Osteoblast (primary cell): Measurements from ENCODE around the gene DEFB113. TPM values are rescaled to one million over a fixed set of nuclear protein-coding genes. Genes with fewer than 3 reads are reported as not detected.

Experiments
- DNase-seq: peaks from one replicate; pipeline ENCODE4 v3.0.0; 2011; ENCODE audit warnings: low spot score, mixed read lengths; ENCODE audit not compliant: insufficient read length; ENCODE audit errors: missing footprints
- H2AFZ ChIP-seq: 2 replicates; pipeline ENCODE4 v1.6.0; 2011; ENCODE audit warnings: mild to moderate bottlenecking, low read length
- H3K27ac ChIP-seq: 2 replicates; pipeline ENCODE4 v1.5.1; 2011; ENCODE audit warnings: mild to moderate bottlenecking, low read depth, low read length, moderate library complexity
- H3K27me3 ChIP-seq: 2 replicates; pipeline ENCODE4 v1.6.0; 2012; ENCODE audit warnings: mild to moderate bottlenecking, control low read depth, inconsistent platforms, low read length, moderate library complexity; ENCODE audit not compliant: insufficient read depth
- H3K36me3 ChIP-seq: 2 replicates; pipeline ENCODE4 v1.5.1; 2011; ENCODE audit warnings: mild to moderate bottlenecking, low read length, control low read depth, moderate library complexity; ENCODE audit not compliant: insufficient read depth
- H3K4me1 ChIP-seq: 2 replicates; pipeline ENCODE4 v1.5.1; 2011; ENCODE audit warnings: mild to moderate bottlenecking, low read length, control low read depth, moderate library complexity; ENCODE audit not compliant: insufficient read depth
- H3K4me2 ChIP-seq: 2 replicates; pipeline ENCODE4 v1.6.0; 2011; ENCODE audit warnings: mild to moderate bottlenecking, low read length; ENCODE audit not compliant: insufficient read depth
- H3K4me3 ChIP-seq: fragments of 200-600 bp; sonication (generic); 3 replicates; pipeline ENCODE4 v1.5.1; 2012; ENCODE audit warnings: mild to moderate bottlenecking, low read length, inconsistent platforms; ENCODE audit not compliant: insufficient read depth
- H3K79me2 ChIP-seq: 2 replicates; pipeline ENCODE4 v1.6.0; 2012; ENCODE audit warnings: mild to moderate bottlenecking, low read length, control low read depth, inconsistent platforms; ENCODE audit not compliant: insufficient read depth
- H3K9me3 ChIP-seq: 2 replicates; pipeline ENCODE4 v1.5.1; 2011; ENCODE audit warnings: low read depth, low read length, control low read depth
- H4K20me1 ChIP-seq: 2 replicates; pipeline ENCODE4 v1.6.0; 2012; ENCODE audit warnings: mild to moderate bottlenecking, low read length, control low read depth; ENCODE audit not compliant: insufficient read depth
- total RNA-seq: library from RNA; depleted of rRNA; stranded (reverse); fragments of >200 nt; gene quantifications from 2 replicates; pipeline ENCODE4 v1.2.3, GENCODE V29; 2012
- TF ChIP-seq, protein P1 (sequence below): IDR thresholded peaks from 2 replicates; pipeline ENCODE4 v1.5.1; 2011; ENCODE audit warnings: mild to moderate bottlenecking, low read depth, low read length, moderate library complexity; ENCODE audit errors: extremely low read depth

DEFB113 gene
- total RNA-seq, 1 donor: not detected

DNA sequence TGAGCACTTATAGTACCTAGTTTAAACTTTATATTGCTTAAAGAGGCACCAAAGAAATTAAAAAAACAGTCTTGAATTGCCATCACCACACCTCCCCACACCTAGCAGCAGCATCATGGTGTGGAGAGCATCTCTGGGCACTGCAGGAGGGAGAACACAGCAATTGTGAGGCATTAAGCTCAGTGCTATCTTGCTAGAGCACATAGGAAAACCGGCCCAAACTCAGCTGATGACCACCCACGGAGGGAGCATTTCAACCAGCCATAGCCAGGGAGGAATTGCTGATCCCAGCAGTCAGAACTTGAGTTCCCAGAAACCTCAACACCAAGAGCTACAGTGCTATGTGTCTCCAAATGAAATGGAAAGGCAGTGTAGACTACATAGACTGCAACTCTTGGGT, 19.5 kb upstream of the DEFB113 start:
- no peak for DNase-seq
- Histone ChIP-seq H3K9me3 (no peaks in the 10 kb centered on the region), H3K4me3 (no peak overlapping the region), H3K27me3 (no peaks in the 10 kb centered on the region), H2AFZ (no peak overlapping the region), H4K20me1 (no peaks in the 10 kb centered on the region), H3K36me3 (no peaks in the 10 kb centered on the region), H3K4me2 (no peak overlapping the region), H3K4me1 (no peaks in the 10 kb centered on the region), H3K79me2 (no peaks in the 10 kb centered on the region), H3K27ac (no peak overlapping the region)
- TF ChIP-seq, protein P1, sequence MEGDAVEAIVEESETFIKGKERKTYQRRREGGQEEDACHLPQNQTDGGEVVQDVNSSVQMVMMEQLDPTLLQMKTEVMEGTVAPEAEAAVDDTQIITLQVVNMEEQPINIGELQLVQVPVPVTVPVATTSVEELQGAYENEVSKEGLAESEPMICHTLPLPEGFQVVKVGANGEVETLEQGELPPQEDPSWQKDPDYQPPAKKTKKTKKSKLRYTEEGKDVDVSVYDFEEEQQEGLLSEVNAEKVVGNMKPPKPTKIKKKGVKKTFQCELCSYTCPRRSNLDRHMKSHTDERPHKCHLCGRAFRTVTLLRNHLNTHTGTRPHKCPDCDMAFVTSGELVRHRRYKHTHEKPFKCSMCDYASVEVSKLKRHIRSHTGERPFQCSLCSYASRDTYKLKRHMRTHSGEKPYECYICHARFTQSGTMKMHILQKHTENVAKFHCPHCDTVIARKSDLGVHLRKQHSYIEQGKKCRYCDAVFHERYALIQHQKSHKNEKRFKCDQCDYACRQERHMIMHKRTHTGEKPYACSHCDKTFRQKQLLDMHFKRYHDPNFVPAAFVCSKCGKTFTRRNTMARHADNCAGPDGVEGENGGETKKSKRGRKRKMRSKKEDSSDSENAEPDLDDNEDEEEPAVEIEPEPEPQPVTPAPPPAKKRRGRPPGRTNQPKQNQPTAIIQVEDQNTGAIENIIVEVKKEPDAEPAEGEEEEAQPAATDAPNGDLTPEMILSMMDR: no peak

DNA sequence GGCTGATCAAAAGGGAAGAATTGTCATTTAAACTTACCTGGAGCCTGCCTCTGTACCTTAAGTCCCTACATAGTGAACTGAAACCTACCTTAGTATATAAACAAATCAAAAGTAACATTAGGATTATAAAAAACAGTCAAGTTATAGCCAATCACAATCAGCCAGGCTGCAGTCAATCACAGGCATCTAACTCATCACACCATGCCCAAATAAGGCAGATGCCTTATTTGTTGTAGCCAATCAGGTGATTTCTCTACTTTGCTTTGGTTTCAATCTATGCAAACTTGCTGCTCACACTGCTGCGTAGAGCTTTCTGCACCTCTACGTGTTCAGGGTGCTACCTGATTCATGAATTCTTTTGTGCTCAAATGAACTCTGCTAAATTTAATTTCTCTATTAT, 18.3 kb upstream of the DEFB113 start:
- H3K4me3 ChIP-seq: no peak overlapping the region
- no peak overlapping the region for H3K27ac ChIP-seq
- no peak overlapping the region for H3K4me2 ChIP-seq
- no peaks in the 10 kb centered on the region for H3K27me3 ChIP-seq
- no peaks in the 10 kb centered on the region for H3K79me2 ChIP-seq
- no peaks in the 10 kb centered on the region for H3K4me1 ChIP-seq
- no peaks in the 10 kb centered on the region for H4K20me1 ChIP-seq
- no peaks in the 10 kb centered on the region for H3K36me3 ChIP-seq
- DNase-seq: no peak
- no peak overlapping the region for H2AFZ ChIP-seq
- H3K9me3 ChIP-seq: no peaks in the 10 kb centered on the region
- TF ChIP-seq, protein P1: no peak

DNA sequence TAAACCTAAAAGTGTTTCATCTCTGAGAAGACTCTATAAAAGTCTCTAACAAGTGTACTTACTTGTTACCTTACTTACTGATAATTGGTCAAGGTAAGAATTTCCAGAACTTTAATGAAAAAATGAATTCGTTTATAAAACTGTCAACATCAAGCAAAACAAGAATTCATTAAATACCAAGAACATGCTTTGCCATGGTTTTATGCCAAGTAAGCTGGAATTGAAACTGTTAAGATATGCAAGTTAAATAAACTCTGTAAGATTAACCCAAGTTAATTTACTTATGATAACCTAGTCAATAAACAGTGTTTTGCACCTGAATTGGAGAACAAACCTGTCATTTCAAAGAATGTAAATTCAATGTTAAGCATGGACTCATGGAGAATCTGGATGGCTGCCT, 17.1 kb upstream of the DEFB113 start:
- Histone ChIP-seq H3K27me3 (no peaks in the 10 kb centered on the region), H3K9me3 (no peaks in the 10 kb centered on the region), H3K4me2 (no peak overlapping the region), H3K36me3 (no peaks in the 10 kb centered on the region), H3K79me2 (no peaks in the 10 kb centered on the region), H3K4me3 (no peak overlapping the region), H3K27ac (no peak overlapping the region), H3K4me1 (no peaks in the 10 kb centered on the region), H4K20me1 (no peaks in the 10 kb centered on the region), H2AFZ (no peak overlapping the region)
- DNase-seq: no peak
- TF ChIP-seq, protein P1: no peak

DNA sequence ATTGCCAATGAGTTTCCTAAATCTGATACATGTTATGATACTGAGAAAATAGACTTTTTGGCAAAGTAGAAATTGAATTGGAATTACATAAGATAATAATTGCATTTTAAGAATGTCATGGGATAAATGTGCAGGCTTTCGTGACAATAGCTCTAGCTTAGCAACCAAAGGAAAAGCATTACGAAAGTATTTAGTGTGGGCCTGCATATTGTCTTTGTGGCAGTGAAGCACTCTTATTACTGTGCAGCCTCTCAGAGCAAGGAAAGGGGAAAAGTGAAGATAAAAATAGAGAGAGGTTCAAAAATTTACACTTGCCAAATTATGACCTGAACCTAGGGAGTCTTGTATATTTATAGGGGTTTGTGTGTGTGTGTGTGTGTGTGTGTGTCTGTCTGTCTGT, 12.6 kb upstream of the DEFB113 start:
- Histone ChIP-seq H3K4me2 (no peak overlapping the region), H3K4me1 (no peaks in the 10 kb centered on the region), H3K4me3 (no peak overlapping the region), H3K79me2 (no peaks in the 10 kb centered on the region), H2AFZ (no peak overlapping the region), H3K36me3 (no peaks in the 10 kb centered on the region), H3K27ac (no peak overlapping the region), H3K27me3 (no peaks in the 10 kb centered on the region), H3K9me3 (no peaks in the 10 kb centered on the region), H4K20me1 (no peaks in the 10 kb centered on the region)
- DNase-seq: no peak
- TF ChIP-seq, protein P1: no peak
